Nephron progenitor cell (in vitro differentiated cells): ENCODE measurements around the gene ARHGAP32.

Experiments
- DNase-seq: peaks from one replicate; pipeline ENCODE4 v3.0.0; 2021
- H3K27ac Mint-ChIP-seq: 2 replicates; pipeline ENCODE4 v1.8.0; 2021; ENCODE audit warnings: mild to moderate bottlenecking, moderate library complexity, mixed read lengths
- H3K27me3 Mint-ChIP-seq: 2 replicates; pipeline ENCODE4 v1.8.0; 2021; ENCODE audit warnings: mild to moderate bottlenecking, low read depth, mixed read lengths; ENCODE audit not compliant: poor library complexity
- H3K36me3 Mint-ChIP-seq: 2 replicates; pipeline ENCODE4 v1.8.0; 2021; ENCODE audit warnings: low read depth, mixed read lengths
- H3K4me1 Mint-ChIP-seq: 2 replicates; pipeline ENCODE4 v1.8.0; 2021; ENCODE audit warnings: mixed read lengths
- H3K4me3 Mint-ChIP-seq: 2 replicates; pipeline ENCODE4 v1.8.0; 2021; ENCODE audit warnings: mild to moderate bottlenecking, moderate library complexity, mixed read lengths
- H3K9me3 Mint-ChIP-seq: 2 replicates; pipeline ENCODE4 v1.8.0; 2021; ENCODE audit warnings: mild to moderate bottlenecking, moderate library complexity, mixed read lengths
- CTCF ChIP-seq: fragments of 200-600 bp; sonication (generic); IDR thresholded peaks from 2 replicates; pipeline ENCODE4 v1.5.0; 2021; ENCODE audit warnings: antibody characterized with exemption

ARHGAP32 gene

GRCh38 chr11:129075757-129076156, 116.4 kb downstream of the ARHGAP32 start:
- no peak for TF ChIP-seq CTCF
- Mint-ChIP-seq H3K4me1 (peaks cover 7% of the 10 kb centered on the region), H3K27ac (no peak overlapping the region), H3K36me3 (peaks cover 43% of the 10 kb centered on the region), H3K9me3 (peaks cover 34% of the 10 kb centered on the region), H3K27me3 (peaks cover 3% of the 10 kb centered on the region), H3K4me3 (no peak overlapping the region)
- no peak for DNase-seq

- no peak for DNase-seq
- Mint-ChIP-seq H3K27me3 (no peaks in the 10 kb centered on the region), H3K36me3 (peaks cover 15% of the 10 kb centered on the region), H3K4me1 (no peaks in the 10 kb centered on the region), H3K4me3 (no peak overlapping the region), H3K27ac (no peak overlapping the region), H3K9me3 (no peaks in the 10 kb centered on the region)
- no peak for TF ChIP-seq CTCF
These were observed 124.7 kb downstream of the ARHGAP32 start for GRCh38 chr11:129067454-129067853.

- no peak for DNase-seq
- no peaks in the 10 kb centered on the region for H3K27me3 Mint-ChIP-seq
- no peak overlapping the region for H3K4me3 Mint-ChIP-seq
These were observed 125.9 kb downstream of the ARHGAP32 start for GRCh38 chr11:129066229-129066628.

GRCh38 chr11:129063118-129063517, 129.0 kb downstream of the ARHGAP32 start:
- DNase-seq, result no peak
- no peak overlapping the region for H3K27ac Mint-ChIP-seq
- no peak overlapping the region for H3K4me3 Mint-ChIP-seq
- H3K9me3 Mint-ChIP-seq, result no peaks in the 10 kb centered on the region
- TF ChIP-seq CTCF, result no peak
- no peaks in the 10 kb centered on the region for H3K4me1 Mint-ChIP-seq
- peaks cover 20% of the 10 kb centered on the region for H3K36me3 Mint-ChIP-seq
- H3K27me3 Mint-ChIP-seq, result no peaks in the 10 kb centered on the region

More at GRCh38 chr11:129066229-129066628, 125.9 kb downstream of the ARHGAP32 start:
- peaks cover 19% of the 10 kb centered on the region for H3K36me3 Mint-ChIP-seq
- no peaks in the 10 kb centered on the region for H3K4me1 Mint-ChIP-seq
- H3K27ac Mint-ChIP-seq, result no peak overlapping the region
- H3K9me3 Mint-ChIP-seq, result no peaks in the 10 kb centered on the region
- TF ChIP-seq CTCF, result no peak

- H3K36me3 Mint-ChIP-seq, result peaks cover 20% of the 10 kb centered on the region
- TF ChIP-seq CTCF, result no peak
- no peaks in the 10 kb centered on the region for H3K4me1 Mint-ChIP-seq
- no peaks in the 10 kb centered on the region for H3K9me3 Mint-ChIP-seq
- no peak for DNase-seq
- H3K27me3 Mint-ChIP-seq, result no peaks in the 10 kb centered on the region
- H3K4me3 Mint-ChIP-seq, result no peak overlapping the region
- H3K27ac Mint-ChIP-seq, result no peak overlapping the region
These were observed 130.5 kb downstream of the ARHGAP32 start for GRCh38 chr11:129061492-129062230.

- Mint-ChIP-seq H3K36me3 (peaks cover 10% of the 10 kb centered on the region), H3K27me3 (no peaks in the 10 kb centered on the region), H3K4me1 (no peaks in the 10 kb centered on the region), H3K4me3 (no peak overlapping the region), H3K27ac (no peak overlapping the region), H3K9me3 (peaks cover 3% of the 10 kb centered on the region)
- no peak for TF ChIP-seq CTCF
- DNase-seq, result no peak
These were observed 135.2 kb downstream of the ARHGAP32 start for GRCh38 chr11:129056916-129057315.
